ENCODE data around the gene WNT10A. TPM values are rescaled to one million over a fixed set of nuclear protein-coding genes. Genes with fewer than 3 reads are reported as not detected.

The WNT10A gene
- polyA plus RNA-seq, 1 experiment: not detected

DNA sequence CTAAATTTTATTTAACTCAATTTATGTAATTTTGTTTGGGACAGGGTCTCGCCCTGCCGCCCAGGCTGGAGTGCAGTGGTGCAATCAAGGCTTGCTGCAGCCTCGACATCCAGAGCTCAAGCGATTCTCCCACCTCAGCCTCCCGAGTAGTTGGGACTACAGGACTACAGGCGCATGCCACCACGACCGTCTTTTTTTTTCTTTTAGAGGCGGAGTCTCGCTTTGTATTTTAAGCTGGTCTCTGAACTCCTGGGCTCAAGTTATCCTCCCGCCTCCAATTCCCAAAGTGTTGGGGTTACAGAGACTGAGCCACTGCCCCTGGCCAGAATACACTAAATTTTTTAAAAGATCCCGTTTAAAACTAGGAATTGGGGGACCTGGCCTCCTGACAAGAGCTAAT lies 18.5 kb downstream of the WNT10A start:
- ChIA-PET CTCF (interaction anchor here (1.2 to 24.5 kb wide), 7 partner anchors 8 to 81 kb away, joined by 4 to 726 read pairs (median 8); partner anchors contain the start of gene WNT10A), POLR2A (no interaction called here)
- no peak for TF ChIP-seq CTCF (IDR thresholded peaks at IDR 0.05; ENCODE audit: insufficient read depth, low read depth, low read length)
- H3K36me3 ChIP-seq (ENCODE audit: control insufficient read depth, insufficient read depth, low read length): no peaks in the 10 kb centered on the region
- no peak for DNase-seq (ENCODE audit: low read depth)
- no peak overlapping the region for H3K4me3 ChIP-seq (ENCODE audit: low read depth, low read length)
- H3K27me3 ChIP-seq (ENCODE audit: control insufficient read depth, insufficient read depth, low read length): peaks cover 32% of the 10 kb centered on the region

DNA sequence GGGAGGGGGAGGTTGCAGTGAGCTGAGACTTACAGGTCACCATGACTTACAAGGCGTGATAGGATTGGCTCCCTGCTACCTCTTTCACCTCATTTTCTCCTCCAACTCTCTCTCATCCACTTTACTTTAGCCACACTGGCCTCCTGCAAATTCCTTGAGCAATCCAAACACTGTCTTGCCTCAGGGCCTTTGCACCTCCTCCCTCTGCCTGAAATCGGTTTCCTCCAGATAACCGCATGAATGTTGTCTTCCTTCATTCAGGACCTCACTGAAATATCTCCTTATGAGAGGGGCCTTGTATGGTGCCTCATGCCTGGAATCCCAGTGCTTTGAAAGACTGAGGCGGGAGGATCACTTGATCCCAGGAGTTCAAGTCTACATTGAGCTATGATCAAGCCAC lies 21.8 kb downstream of the WNT10A start:
- ChIA-PET CTCF (interaction anchor here (0.7 to 24.5 kb wide), 2 partner anchors 24 to 79 kb away, joined by 3 to 726 read pairs; partner anchors contain the start of gene WNT10A), POLR2A (no interaction called here)
- no peak for DNase-seq (ENCODE audit: low read depth)
- Histone ChIP-seq H3K36me3 (ENCODE audit: control insufficient read depth, insufficient read depth, low read length) (no peaks in the 10 kb centered on the region), H3K27me3 (ENCODE audit: control insufficient read depth, insufficient read depth, low read length) (peaks cover 21% of the 10 kb centered on the region), H3K4me3 (ENCODE audit: low read depth, low read length) (no peak overlapping the region)
- no peak for TF ChIP-seq CTCF (IDR thresholded peaks at IDR 0.05; ENCODE audit: insufficient read depth, low read depth, low read length)

GRCh38 chr2:218904176-218904575 lies 23.5 kb downstream of the WNT10A start:
- Histone ChIP-seq H3K36me3 (ENCODE audit: control insufficient read depth, insufficient read depth, low read length) (no peaks in the 10 kb centered on the region), H3K27me3 (ENCODE audit: control insufficient read depth, insufficient read depth, low read length) (peaks cover 13% of the 10 kb centered on the region), H3K4me3 (ENCODE audit: low read depth, low read length) (no peak overlapping the region)
- no peak for TF ChIP-seq CTCF (IDR thresholded peaks at IDR 0.05; ENCODE audit: insufficient read depth, low read depth, low read length)
- DNase-seq (ENCODE audit: low read depth): no peak
- ChIA-PET POLR2A (no interaction called here), CTCF (interaction anchor here (0.6 to 24.5 kb wide), 4 partner anchors 9 to 53 kb away, joined by 3 to 726 read pairs (median 4); partner anchors contain the start of gene WNT10A)

- peaks cover 5% of the 10 kb centered on the region for H3K27me3 ChIP-seq (ENCODE audit: control insufficient read depth, insufficient read depth, low read length)
- TF ChIP-seq CTCF (IDR thresholded peaks at IDR 0.05; ENCODE audit: insufficient read depth, low read depth, low read length): no peak
- POLR2A ChIA-PET: no interaction called here
- H3K4me3 ChIP-seq (ENCODE audit: low read depth, low read length): peak overlapping the region; percentile 62
- H3K36me3 ChIP-seq (ENCODE audit: control insufficient read depth, insufficient read depth, low read length): no peaks in the 10 kb centered on the region
- peak; percentile 16 for DNase-seq (ENCODE audit: low read depth)
- CTCF ChIA-PET: interaction anchor here (3.4 to 5.1 kb wide), 2 partner anchors 11 kb away, joined by 22 to 31 read pairs; no protein-coding TSS in a partner anchor
These were observed 28.3 kb downstream of the WNT10A start for GRCh38 chr2:218908721-218909619.

DNA sequence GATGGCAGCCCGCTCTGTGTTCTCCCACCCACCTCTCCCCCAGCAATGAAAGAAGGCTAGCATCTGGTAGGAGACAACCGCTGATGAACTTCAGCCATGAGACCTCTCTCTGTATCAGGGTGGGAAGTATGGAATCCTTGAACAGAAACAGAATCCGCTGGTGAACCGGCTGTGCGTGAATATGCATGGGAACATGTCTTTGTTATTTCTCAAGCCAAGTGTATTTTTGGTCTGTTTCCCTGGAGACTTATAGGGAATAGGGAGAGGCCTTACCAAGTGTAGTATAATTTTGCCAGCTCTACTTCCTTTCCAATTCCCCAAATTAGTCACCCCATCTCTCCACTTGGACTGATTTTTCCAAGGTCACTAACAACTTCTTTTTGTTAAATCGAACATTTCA lies 30.1 kb downstream of the WNT10A start:
- ChIA-PET POLR2A (no interaction called here), CTCF (interaction anchor here (1.1 to 5.1 kb wide), 3 partner anchors 13 to 34 kb away, joined by 4 to 22 read pairs (median 12); no protein-coding TSS in a partner anchor)
- TF ChIP-seq CTCF (IDR thresholded peaks at IDR 0.05; ENCODE audit: insufficient read depth, low read depth, low read length): no peak
- H3K27me3 ChIP-seq (ENCODE audit: control insufficient read depth, insufficient read depth, low read length): no peaks in the 10 kb centered on the region; the same call in 1 of the 2 replicates
- no peaks in the 10 kb centered on the region for H3K36me3 ChIP-seq (ENCODE audit: control insufficient read depth, insufficient read depth, low read length)
- no peak overlapping the region for H3K4me3 ChIP-seq (ENCODE audit: low read depth, low read length)
- DNase-seq (ENCODE audit: low read depth): no peak
